Endometrial microvascular endothelial cells (primary cell): Measurements from ENCODE around the gene DHRS7B. TPM values are rescaled to one million over a fixed set of nuclear protein-coding genes. Genes with fewer than 3 reads are reported as not detected.
"Not testable (repeated sequence)": the region's sequence is repeated elsewhere in the genome, so short reads cannot be mapped to it uniquely, and the experiment has no call there.

Experiments
- in situ Hi-C: cut with HindIII; loops from 2 replicates; pipeline ENCODE4 v1.10.0; 2017; ENCODE audit warnings: low sequenced_read_pairs, low pct_unique_long_range_greater_than_20kb; ENCODE audit errors: inconsistent ontology term
- total RNA-seq: library from RNA; depleted of rRNA; stranded (reverse); fragments of >200 nt; gene quantifications from one replicate; pipeline ENCODE4 v1.2.3, GENCODE V29; 2015; ENCODE audit errors: inconsistent ontology term

The DHRS7B gene
- total RNA-seq, 1 donor from 2014 or later: 33.5 TPM

GRCh38 chr17:21171970-21172510 is 45.3 kb downstream of the DHRS7B start:
- in situ Hi-C loops: no loop called here

DNA sequence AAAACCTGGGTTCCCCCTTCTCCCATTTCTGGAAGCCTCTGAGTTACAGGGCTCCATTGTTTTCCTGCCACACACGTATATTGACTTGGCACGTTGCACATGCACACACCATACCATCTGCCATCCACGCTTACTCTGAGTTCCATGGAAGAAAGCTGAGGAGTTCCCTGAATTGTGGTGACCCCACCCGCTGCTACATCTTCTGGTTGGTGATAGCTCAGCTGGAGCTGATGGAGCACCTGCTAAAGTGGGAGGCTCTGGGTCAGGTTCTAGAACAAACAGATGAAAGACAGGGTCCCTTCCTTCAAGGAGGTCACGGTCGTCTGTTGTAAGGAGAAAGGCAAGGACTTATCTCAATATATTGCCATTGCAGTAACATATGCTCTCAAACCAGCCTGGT is 46.1 kb downstream of the DHRS7B start:
- in situ Hi-C loops: no loop called here

GRCh38 chr17:21173543-21173942 is 46.8 kb downstream of the DHRS7B start:
- in situ Hi-C loops: no loop called here

DNA sequence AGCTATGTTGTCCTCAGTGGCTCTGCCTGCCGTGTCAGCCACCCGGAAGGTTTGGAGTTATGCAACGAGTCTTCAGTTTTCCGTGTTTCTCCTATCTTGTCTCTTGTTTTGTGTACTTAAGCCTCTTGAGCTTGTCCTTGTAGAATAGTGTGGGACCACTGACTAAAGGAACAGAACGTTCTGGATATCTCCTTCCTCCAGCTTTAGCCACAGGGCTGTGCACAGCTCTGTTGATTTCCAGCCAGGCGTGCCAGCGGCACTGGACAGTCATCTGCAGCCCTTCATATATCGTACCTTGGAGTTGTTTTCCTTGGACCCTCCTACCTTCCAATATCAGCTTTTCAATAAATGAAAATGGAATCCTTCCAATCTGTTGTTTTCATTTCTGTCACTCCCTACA is 47.4 kb downstream of the DHRS7B start:
- in situ Hi-C loops: no loop called here

GRCh38 chr17:21174713-21175112 is 47.9 kb downstream of the DHRS7B start:
- in situ Hi-C loops: no loop called here

DNA sequence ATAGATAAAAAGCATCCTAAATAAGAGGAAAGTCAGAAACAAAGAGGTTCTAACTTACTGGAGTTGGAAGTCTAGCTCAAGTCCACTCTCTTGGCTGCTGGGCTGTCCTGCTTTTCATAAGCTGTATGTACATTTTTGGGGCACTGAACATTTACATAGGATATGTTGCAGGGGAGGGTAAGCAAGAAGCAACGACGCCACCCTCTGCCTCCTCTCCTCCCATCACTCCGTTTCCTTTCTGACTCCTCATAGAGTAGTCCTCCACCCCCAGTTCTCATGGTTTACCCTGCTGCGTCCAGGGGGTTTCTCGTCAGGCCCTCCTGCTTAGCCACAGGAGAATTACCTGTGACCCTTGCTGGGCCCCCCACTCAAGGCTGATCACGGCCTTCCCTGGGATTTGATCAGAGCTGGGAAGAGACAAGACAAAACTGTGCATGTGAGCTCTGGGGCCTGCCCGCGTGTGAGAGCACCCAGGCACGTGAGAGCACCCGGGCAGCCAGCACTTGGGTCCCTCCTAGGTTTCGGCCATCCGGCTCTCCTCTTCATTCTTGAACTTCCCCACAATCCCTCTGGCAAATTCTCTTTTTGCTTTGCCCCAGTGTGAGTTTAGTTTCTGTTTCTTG is 50.1 kb downstream of the DHRS7B start:
- in situ Hi-C loops: no loop called here

DNA sequence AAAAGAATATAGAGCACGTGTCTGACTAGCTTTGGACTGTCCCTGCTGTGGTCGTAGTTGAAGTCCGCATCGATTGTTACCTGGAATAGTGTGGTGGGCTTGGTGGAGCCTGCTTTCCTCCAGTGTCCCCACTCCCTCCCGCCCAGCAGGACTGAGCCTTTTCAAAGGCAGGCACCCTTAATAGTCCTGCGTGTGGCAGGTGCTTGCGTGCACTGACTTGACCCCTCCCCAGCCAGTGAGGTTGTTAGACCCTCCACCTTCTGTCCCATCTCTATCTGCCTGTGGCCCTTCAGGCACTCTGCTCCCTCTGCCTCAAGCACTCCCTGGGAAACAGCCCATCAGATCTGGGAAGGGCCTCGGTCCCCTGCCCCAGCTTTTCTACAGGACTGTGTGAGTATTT is 50.6 kb downstream of the DHRS7B start:
- in situ Hi-C loops: no loop called here

DNA sequence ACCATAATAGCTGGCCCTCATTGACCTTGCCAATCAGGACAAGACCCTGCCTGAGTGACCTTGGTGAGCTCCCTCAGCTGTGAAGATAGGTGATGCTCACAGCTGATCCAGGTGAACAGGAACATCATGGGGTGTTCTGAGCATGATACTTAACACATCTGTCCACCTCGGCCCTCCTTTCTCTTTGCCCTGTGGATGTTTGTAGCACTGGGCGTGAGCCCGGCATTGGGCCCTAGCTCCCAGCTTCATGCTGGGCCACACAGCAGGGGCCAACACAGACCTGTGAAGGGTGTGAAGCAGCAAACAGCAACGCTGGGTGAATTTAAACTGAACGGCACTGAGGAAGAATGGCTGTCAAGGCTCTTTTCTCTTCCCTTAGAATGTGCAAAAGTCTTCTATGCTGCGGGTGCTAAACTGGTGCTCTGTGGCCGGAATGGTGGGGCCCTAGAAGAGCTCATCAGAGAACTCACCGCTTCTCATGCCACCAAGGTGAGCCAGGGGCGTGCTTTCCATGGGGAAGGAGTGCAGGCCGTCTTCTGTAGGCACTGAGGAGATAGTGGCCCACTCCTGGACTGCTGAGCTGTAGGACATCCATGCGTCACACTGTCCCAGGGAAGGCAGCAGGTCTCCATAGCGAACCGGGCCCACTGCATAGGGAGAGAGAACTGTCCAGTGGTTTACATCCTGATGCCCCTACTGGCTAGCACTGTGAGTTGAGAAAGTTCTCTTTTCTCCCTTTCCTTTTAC is 51.3 kb downstream of the DHRS7B start:
- in situ Hi-C loops: no loop called here

GRCh38 chr17:21183468-21183867 is 56.7 kb downstream of the DHRS7B start:
- in situ Hi-C loops: no loop called here

DNA sequence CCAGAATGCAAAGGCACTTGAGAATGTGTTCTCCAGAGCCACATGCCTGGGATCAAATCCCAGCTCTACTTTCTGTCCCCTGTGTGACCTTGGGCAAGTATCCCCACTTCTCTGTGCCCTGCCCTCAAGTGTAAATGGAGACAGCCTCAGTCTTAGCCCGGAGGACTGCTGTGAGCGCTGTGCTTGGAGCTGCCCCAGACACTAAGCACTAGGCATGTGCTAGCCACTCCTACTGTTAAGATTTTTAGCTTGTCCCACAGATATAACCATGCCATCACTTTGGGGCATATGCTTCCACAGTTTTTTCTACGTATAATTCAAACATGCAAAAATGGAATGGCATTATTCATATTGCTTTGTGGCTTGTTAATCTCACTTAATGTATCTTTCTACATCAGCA is 57.8 kb downstream of the DHRS7B start:
- in situ Hi-C loops: no loop called here

GRCh38 chr17:21185061-21185460 is 58.3 kb downstream of the DHRS7B start:
- in situ Hi-C loops: no loop called here

DNA sequence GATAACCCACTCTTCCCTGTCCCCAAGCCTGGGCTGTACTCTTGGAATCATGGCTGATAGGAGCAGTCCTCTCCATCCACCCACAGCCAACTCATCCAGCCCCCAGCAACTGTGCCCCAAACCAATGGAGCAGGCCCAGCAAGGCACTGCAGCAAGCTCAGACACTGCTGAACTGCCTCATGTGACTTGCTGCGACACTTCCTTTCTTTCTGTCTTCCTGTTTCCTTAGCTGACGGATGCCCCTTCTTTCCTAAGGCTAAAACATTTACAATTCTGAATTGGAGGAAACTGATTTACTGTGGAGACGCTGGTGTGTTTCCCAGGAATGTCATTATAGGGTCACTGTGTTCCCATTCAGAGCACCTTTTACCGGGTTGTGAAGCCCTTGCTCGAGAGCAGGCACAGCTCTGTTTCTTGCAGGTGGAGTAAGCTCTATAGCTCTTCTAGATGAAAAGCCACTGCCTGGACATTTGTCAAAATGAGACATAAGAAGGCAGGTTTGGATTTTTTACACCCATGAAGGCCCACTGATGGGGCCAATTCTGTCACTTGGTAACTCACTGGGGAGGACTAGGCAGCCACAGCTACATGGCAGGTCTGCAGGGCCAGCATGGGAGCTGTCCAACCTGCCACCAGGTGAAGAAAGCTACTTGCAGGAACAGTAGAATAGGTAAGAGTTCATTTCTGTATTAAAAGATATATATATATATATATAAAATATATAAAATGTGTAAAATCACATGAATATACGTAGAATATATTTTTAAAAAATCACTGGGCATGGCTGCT is 59.8 kb downstream of the DHRS7B start:
- in situ Hi-C loops: no loop called here

DNA sequence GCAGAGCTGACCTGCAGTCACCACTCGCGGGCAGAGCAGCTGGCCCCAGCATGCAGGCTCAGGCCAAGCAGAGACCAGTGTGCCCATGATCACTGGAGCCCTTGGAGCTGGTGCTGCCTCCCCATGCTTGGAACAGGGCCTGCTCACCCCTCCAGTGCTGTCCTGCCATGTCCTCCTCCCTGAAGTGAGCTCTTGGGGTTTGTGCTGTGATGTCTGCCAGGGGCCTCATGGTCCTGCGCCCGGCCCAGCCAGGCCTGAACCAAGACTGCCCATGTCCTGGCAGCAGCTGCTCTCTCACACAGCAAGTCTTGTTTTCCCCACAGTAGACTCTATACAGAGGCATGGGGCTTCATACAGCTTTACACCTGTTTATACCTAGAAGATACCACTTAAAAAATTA is 62.6 kb downstream of the DHRS7B start:
- in situ Hi-C loops: no loop called here

GRCh38 chr17:21190078-21190477 is 63.3 kb downstream of the DHRS7B start:
- in situ Hi-C loops: no loop called here

GRCh38 chr17:21191698-21192097 is 64.9 kb downstream of the DHRS7B start:
- in situ Hi-C loops: no loop called here

DNA sequence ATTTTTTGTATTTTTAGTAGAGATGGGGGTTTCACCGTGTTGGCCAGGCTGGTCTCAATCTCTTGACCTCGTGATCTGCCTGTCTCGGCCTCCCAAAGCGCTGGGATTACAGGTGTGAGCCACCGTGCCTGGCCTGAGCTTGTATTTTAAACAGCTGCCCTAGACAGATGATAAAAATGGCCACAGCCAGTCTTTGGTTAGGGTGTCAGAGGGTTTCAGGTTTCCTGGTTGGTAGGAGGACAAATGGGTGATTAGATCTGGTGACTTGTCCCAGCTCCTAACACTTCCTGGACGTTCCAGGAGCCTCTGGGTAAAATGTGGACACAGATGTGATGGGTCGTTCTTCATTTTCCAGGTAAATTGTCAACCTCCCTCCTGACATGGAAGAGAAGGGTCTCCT is 65.7 kb downstream of the DHRS7B start:
- in situ Hi-C loops: not testable (repeated sequence)

GRCh38 chr17:21193031-21193430 is 66.3 kb downstream of the DHRS7B start:
- in situ Hi-C loops: no loop called here

GRCh38 chr17:21194226-21194625 is 67.5 kb downstream of the DHRS7B start:
- in situ Hi-C loops: no loop called here

GRCh38 chr17:21194703-21195102 is 67.9 kb downstream of the DHRS7B start:
- in situ Hi-C loops: no loop called here

DNA sequence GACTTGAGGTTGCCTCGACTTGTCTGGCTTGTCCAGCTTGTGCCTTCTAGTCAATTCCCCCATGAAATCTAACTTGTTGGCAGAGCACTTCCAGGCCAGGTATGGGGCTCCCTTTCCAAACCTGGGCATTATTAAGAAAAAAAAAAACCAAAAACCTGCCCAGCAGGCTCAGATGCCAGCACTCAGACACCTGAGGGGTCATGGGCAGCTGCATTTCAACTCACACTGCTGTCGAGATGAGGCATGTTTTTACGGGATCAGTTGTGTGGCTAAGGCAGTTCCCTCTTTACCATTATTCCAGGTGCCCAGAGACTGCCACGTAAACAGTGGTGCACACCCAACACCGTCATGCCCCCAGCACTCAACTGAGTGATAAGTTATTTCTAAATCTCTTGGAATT is 69.4 kb downstream of the DHRS7B start:
- in situ Hi-C loops: no loop called here
